GM10266 (cell line): Measurements from ENCODE around the gene INTS2.

Source experiments
- DNase-seq: peaks from one replicate; pipeline ENCODE4 v3.0.0; 2012; ENCODE audit errors: extremely low spot score
- TF ChIP-seq, protein P1 (sequence below): IDR thresholded peaks from 2 replicates; pipeline ENCODE4 v1.5.1; 2012; ENCODE audit warnings: mild to moderate bottlenecking, low read depth; ENCODE audit not compliant: control insufficient read depth, insufficient read depth; ENCODE audit errors: missing control alignments

INTS2 gene

DNA sequence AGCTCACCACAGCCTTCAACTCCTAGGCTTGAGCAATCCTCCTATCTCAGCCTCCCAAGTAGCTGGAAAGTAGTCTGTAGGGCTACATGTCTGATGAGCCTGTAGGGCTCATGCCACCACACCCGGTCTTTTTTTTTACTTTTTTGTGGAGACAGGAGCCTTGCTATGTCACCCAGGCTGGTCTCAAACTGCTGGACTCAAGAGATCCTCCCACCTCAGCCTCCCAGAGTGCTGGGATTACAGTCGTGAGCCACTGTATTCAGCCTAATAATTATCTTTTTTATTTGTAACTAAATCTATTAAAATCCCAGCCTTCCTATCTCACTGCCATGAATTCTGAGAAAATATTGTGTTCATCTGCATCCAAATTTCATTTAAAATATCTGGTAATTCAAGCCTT lies 79.5 kb downstream of the INTS2 start:
- TF ChIP-seq, protein P1, sequence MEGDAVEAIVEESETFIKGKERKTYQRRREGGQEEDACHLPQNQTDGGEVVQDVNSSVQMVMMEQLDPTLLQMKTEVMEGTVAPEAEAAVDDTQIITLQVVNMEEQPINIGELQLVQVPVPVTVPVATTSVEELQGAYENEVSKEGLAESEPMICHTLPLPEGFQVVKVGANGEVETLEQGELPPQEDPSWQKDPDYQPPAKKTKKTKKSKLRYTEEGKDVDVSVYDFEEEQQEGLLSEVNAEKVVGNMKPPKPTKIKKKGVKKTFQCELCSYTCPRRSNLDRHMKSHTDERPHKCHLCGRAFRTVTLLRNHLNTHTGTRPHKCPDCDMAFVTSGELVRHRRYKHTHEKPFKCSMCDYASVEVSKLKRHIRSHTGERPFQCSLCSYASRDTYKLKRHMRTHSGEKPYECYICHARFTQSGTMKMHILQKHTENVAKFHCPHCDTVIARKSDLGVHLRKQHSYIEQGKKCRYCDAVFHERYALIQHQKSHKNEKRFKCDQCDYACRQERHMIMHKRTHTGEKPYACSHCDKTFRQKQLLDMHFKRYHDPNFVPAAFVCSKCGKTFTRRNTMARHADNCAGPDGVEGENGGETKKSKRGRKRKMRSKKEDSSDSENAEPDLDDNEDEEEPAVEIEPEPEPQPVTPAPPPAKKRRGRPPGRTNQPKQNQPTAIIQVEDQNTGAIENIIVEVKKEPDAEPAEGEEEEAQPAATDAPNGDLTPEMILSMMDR: no peak
- no peak for DNase-seq

DNA sequence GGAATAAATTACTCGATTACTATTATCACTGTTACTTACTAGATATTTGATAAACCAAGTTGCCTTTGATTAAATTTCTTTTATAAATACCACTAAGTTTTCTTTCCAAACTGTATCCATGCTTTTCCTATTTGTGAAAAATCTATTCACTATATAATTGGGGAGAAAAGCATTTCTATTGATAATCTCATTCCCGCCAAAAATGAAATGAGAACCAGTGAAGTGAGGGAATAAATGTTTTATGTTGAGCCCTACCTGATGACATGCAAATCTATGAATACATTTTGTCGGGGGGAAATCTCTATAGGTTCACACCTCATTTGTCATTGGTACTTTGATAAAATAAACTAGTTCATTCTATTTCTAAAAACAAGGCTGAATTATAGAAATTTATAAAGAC lies 80.1 kb downstream of the INTS2 start:
- TF ChIP-seq, protein P1: no peak
- no peak for DNase-seq

DNA sequence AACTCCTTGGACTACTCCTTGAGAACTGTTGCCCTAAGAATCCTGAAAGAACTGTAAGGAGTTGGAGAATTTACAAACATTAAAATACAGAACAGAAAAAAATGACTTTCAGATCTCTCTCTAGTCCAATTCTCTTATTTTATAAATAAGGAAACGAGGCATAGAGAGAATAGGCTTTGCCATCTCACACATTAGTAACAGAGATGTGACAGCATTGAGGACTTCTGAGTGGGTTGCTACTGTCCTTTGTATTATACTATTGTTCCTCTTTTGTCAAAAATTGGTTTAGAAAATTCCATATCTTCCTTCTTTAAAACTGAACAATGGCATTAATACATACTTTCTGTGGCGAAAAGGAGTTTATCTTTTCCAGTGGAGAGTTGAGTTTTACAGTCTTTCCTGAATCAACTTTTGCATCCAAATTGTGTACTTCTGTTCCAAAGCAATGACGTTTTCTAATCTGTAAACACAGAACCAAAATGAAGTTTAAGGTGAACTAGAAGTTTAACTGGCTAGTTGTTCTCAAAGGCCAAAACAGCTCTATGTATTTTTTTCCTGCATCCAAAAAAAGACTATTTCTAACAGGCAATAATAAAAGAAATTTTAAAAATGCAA lies 80.9 kb downstream of the INTS2 start:
- TF ChIP-seq, protein P1: no peak
- no peak for DNase-seq

DNA sequence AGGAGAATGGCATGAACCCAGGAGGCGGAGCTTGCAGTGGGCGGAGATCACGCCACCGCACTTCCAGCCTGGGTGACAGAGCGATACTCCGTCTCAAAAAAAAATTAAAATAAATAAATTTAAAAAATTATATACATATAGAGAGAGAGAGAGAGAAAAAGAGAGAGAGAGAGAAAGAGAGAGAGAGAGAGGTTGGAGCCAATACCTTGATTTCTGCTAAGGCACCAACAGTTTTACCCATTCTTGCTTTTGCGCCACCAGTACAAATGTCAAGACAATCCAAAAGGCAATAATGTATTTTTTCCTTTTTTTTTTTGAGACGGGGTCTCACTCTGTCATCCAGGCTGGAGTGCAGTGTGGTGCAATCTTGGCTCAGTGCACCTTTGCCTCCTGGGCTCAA lies 81.7 kb downstream of the INTS2 start:
- TF ChIP-seq, protein P1: no peak
- DNase-seq: no peak

DNA sequence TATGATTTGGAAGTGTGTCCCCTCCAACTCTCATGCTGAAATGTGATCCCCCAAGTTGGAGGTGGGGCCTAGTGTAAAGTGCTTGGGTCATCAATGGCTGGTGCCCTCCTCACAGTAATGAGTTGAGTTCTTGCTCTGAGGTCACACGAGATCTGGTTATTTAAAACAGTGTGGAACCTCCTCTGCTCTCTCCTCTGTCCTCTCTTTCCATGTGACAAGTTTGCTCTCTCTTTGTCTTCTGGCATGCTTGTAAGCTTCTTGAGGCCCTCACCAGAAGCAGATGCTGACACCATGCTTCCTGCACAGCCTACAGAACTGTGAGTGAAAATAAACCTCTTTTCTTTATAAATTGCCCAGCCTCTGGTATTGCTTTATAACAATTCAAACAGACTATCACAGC lies 84.3 kb downstream of the INTS2 start:
- TF ChIP-seq, protein P1: no peak
- DNase-seq: no peak

DNA sequence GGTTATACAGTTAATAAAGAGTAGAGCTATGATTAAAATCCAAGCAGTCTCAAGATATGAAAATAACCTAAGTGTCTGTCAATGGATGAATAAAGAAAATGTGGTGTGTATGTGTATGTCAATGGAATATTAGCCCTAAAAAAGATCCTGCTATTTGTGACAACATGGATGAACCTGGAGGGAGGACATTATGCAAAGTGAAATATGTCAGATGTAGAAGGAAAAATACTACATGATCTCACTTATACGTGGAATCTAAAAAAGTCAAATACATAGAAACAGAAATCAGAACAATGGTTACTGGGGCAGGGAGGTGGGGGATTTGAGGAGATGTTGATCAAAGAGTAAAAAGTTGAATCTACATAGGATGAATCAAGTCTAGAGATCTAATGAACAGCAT lies 84.9 kb downstream of the INTS2 start:
- TF ChIP-seq, protein P1: no peak
- DNase-seq: no peak

DNA sequence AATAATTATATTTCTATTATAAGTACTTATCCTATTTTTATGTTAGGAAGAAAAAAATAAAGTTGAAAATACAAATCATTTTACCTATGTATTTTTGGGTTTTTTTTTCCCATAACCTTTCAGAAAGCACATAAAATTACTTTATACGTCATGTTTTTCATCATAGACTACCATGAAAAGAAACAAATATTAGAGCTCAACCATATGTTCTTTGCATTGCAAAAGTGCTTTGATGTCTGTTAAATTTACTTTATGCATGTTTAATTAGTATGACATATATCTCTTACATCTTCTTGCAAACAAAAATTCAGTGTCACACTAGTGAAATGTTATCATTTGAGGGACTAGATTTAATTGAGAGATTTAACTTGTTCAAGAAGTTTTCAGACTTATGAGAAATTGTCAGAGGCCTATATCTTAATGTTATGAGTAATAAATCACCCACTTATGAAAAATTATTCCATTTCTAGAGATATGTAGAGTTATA lies 88.4 kb downstream of the INTS2 start:
- no peak for DNase-seq
- TF ChIP-seq, protein P1: no peak
